ENCODE data around the gene SLC46A1. TPM values are rescaled to one million over a fixed set of nuclear protein-coding genes. Genes with fewer than 3 reads are reported as not detected.
A peak's percentile ranks its signal among the peaks of the same experiment; 100 is the strongest.

SLC46A1 gene
- total RNA-seq, 1 donor from 2014 or later, result 7.7 TPM

DNA sequence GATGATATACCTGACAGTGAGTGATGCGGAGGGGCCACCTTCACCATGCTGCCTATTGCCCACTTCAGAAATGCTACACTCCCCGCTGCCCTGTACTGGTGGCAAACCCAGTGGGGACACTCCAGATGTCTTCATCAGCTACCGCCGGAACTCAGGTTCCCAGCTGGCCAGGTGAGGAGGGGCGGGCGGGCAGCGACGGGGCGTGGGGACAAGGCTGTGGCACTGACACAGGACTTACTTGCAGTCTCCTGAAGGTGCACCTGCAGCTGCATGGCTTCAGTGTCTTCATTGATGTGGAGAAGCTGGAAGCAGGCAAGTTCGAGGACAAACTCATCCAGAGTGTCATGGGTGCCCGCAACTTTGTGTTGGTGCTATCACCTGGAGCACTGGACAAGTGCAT, 17.9 kb downstream of the SLC46A1 start:
- no peak for DNase-seq (ENCODE audit: missing footprints)
- intact Hi-C loops (cut with DNase I), result no loop called here
- ATAC-seq, result no peak

DNA sequence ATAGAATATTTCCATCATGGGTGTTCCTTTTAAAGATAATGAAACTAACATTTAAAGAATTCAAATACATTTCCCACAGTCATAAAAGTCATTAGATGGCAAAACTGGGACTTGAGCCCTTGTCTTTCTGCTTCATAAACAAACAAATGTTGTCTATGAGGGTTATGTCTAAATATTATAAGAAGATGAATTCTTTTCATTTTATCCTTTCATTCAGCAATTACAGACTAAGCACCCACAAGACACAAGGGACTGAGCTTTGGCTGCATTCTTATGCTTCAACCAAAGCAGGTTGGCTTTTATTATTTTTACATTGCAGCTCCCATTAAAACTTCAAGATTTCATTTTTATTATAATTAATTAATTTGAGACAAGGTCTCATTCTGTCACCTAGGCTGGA, 19.6 kb downstream of the SLC46A1 start:
- intact Hi-C loops (cut with DNase I), result no loop called here
- ATAC-seq, result no peak
- DNase-seq (ENCODE audit: missing footprints), result no peak

DNA sequence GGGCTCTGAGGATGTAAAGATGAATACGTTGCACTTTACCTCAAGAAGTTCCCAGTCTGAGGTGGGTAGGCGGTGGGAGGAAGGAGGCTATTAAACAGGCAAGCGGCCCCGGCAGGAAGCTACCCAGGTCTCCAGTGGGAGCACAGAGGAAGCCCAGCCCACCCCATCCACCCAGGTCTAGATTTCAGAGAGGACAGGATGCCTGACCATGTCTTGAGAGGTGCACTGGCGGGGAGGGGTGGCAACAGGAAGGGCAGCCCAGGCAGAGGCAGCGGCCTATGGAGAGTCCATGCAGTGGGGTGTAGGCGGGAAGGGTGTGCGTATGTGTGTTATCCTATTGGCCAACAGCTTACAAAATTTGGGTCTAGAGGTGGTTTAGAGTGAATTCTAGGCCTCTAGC, 20.6 kb downstream of the SLC46A1 start:
- no peak for ATAC-seq
- intact Hi-C loops (cut with DNase I), result no loop called here
- DNase-seq (ENCODE audit: missing footprints), result no peak

DNA sequence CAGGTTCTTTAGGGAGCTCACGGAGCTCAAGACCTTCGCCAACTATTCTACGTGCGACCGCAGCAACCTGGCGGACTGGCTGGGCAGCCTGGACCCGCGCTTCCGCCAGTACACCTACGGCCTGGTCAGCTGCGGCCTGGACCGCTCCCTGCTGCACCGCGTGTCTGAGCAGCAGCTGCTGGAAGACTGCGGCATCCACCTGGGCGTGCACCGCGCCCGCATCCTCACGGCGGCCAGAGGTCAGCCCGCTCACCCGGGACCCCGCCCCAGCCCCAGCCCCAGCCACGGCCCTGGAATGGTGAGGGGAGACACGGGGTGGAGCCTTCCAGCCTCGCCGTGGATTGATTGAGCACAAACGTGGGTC, 21.0 kb downstream of the SLC46A1 start:
- ATAC-seq (no peak), DNase-seq (ENCODE audit: missing footprints) (no peak)
- intact Hi-C loops (cut with DNase I), result no loop called here

DNA sequence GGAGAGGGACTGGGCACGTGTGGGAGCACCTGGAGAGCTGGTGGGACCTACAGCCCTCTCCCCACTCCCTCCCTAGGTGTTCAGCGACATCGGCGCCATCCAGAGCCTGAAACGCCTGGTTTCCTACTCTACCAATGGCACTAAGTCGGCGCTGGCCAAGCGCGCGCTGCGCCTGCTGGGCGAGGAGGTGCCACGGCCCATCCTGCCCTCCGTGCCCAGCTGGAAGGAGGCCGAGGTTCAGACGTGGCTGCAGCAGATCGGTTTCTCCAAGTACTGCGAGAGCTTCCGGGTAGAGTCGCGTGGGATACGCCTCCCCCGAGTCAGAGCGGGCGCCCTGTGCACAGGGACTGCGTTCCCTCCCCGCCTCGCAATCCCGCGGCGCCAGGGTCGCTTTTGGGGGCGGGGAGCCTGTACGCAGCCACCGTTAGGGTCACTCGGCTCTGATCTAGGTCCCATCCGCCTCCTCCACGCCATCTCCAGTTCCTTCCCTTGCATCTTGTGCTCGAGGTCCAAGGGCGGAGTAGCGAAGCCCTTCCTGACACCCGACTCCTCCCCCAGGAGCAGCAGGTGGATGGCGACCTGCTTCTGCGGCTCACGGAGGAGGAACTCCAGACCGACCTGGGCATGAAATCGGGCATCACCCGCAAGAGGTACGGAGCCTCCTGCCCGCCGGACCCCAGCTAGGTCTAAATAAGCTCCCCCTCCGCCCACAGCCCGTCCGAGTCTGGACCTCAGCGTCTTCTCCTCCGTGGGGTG, 21.6 kb downstream of the SLC46A1 start:
- intact Hi-C loops (cut with DNase I), result no loop called here
- ATAC-seq, result peak; percentile 78
- peak; percentile 77 for DNase-seq (ENCODE audit: missing footprints)

DNA sequence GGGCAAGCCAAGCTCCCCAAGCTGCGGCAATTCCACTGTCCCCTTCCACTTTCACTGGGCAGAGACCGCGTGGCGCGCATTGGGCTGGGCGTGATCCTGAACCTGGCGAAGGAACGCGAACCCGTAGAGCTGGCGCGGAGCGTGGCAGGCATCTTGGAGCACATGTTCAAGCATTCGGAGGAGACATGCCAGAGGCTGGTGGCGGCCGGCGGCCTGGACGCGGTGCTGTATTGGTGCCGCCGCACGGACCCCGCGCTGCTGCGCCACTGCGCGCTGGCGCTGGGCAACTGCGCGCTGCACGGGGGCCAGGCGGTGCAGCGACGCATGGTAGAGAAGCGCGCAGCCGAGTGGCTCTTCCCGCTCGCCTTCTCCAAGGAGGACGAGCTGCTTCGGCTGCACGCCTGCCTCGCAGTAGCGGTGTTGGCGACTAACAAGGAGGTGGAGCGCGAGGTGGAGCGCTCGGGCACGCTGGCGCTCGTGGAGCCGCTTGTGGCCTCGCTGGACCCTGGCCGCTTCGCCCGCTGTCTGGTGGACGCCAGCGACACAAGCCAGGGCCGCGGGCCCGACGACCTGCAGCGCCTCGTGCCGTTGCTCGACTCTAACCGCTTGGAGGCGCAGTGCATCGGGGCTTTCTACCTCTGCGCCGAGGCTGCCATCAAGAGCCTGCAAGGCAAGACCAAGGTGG, 24.7 kb downstream of the SLC46A1 start:
- intact Hi-C loops (cut with DNase I), result no loop called here
- DNase-seq (ENCODE audit: missing footprints) (no peak), ATAC-seq (no peak)

DNA sequence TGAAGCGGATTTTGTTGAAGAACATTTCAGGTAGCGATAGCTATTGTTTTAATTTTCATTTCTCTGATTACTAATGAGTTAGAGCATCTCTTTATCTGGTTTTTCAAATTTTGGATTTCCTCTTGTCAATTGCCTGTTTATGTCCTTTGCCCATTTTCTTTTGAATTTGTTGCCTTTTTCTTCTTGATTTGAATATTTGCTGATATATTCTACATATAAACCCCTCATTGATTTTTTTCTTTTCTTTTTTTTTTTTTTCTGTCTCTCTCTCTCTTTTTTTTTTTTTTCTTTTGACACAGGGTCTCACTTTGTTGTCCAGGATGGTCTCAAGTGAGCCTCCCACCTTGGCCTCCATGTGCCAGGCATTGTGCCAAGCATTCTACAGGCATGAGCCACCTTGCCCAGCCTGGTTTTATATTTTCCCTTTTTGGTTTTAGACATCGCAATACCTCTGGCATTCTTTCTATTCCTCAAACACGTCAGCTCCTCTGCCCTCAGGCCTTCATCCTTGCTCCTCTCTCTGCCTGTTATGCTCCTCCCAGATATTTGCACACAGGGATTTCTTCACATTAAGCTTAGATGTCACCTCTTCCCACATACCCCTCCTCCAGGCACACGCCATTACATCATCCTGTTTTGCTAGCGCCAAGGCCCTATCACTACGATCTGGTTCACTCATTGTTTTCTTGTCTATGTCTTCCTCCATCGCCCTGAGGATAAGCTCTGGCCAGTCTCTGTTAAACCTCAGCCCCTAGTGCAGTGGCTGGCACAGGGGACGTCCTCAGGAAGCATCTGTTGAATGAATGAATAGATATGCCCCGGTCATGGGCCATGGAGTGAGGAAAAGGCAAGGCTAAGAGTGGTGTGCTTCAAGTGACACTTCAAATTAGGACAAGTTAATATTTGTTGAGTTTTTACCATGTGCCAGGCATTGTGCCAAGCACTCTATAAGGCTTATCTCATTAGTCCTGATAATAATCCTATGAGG, 25.9 kb downstream of the SLC46A1 start:
- intact Hi-C loops (cut with DNase I), result no loop called here
- DNase-seq (ENCODE audit: missing footprints), result no peak
- no peak for ATAC-seq

DNA sequence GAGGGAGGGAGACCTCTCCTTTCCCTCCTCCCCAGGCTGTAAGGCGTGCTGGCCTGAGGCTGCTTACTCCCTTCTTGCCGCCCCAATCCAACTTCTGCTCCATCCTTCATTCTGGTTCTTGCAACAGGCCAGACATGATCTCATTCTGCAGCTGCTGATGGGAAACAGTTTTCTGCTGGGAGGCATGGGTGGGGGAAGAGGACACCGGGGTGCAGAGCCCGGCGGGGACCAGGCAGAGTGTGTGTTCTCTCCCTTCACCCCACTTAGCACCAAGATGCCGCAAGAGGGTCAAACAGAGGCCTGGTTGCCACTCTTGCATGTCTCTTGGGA, 33.1 kb downstream of the SLC46A1 start:
- intact Hi-C loops (cut with DNase I), result no loop called here
- ATAC-seq (no peak), DNase-seq (ENCODE audit: missing footprints) (no peak)

DNA sequence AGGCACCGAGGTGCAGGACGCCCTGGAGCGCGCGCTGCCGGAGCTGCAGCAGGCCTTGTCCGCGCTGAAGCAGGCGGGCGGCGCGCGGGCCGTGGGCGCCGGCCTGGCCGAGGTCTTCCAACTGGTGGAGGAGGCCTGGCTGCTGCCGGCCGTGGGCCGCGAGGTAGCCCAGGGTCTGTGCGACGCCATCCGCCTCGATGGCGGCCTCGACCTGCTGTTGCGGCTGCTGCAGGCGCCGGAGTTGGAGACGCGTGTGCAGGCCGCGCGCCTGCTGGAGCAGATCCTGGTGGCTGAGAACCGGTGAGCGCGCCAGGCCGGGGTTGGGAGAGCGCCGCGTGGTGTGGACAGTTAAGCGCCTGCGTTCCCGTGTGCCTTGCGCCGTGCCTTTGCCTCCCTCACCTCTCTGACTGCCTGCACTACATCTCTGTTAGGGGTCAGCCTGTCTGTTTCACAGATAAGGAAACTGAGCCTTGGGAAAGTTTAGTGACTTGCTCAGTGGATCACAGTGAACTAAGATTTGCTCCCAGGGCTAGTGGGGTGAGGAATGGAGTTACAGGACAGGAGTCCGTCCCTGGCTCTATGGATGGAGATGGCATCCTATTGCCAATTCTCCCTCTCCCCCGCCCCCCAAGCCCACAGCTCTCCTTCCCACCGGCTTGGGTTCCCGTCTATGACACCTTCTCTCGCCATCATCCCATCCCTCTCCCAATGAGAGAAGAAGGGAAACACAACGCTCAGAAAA, 33.6 kb downstream of the SLC46A1 start:
- DNase-seq (ENCODE audit: missing footprints) (no peak), ATAC-seq (no peak)
- intact Hi-C loops (cut with DNase I), result no loop called here

DNA sequence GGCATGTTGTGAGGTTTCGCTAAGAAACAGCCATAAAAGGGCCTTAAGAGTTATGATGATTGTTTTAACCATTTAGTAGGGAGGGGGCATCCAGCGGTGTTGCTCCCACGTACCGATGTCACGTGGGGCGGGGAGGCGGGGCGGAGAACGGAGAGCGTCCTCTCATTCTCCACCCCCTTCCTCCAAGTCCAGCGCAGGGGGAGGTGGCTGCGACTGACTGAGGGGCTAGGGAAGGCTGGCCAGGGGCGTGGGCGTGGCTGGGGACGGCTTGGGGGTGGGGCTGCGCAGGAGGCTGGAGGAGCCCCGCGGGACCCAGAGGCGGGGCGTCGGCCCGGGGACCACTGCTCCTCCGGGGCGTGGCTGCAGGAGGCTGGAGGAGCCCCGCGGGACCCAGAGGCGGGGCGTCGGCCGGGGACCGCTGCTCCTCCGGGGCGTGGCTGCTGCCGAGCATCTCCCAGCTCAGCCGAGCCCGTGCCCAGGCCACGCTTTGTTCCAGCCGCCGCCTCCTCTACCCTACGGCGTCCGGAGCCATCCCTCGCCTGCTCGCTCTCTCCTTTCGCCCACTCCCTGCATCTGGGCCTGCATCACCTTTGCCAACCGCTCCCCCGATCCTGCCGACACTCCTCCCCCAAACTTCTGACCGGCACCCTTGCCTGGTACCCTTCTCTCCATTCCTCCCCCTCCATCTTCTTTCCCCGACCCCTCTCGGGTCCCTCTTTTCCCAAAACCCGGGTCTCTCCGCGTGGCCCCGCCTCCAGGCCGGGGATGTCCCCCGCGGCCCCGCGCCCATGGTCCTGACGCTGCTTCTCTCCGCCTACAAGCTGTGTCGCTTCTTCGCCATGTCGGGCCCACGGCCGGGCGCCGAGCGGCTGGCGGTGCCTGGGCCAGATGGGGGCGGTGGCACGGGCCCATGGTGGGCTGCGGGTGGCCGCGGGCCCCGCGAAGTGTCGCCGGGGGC, 34.5 kb downstream of the SLC46A1 start, which contains the start of gene SARM1:
SARM1 (plus strand) TSS at position 450 of the 958 bp plus-strand sequence; CDS start at position 789, 339 bp downstream.
- DNase-seq (ENCODE audit: missing footprints) (peak; percentile 94), ATAC-seq (peak; percentile 89)
- intact Hi-C loops (cut with DNase I), result no loop called here

DNA sequence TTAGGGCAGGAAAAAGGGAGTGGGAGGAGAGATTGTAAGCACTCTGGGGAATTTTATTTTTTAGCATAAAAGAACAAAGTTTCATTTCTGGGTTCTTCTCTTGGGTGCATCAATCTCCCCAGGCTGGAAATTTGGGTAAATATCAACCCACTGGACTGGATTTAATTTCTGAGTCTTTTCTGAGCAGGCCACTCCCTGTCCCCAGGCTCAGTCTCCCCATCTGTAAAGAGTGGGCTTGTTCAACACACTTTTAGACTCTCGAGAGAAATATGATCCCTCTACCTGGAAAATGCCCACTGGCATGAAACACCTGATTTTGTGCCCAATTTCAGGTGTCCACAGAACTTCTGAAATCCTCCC, 35.3 kb downstream of the SLC46A1 start:
- DNase-seq (ENCODE audit: missing footprints), result no peak
- ATAC-seq, result no peak
- intact Hi-C loops (cut with DNase I), result no loop called here

DNA sequence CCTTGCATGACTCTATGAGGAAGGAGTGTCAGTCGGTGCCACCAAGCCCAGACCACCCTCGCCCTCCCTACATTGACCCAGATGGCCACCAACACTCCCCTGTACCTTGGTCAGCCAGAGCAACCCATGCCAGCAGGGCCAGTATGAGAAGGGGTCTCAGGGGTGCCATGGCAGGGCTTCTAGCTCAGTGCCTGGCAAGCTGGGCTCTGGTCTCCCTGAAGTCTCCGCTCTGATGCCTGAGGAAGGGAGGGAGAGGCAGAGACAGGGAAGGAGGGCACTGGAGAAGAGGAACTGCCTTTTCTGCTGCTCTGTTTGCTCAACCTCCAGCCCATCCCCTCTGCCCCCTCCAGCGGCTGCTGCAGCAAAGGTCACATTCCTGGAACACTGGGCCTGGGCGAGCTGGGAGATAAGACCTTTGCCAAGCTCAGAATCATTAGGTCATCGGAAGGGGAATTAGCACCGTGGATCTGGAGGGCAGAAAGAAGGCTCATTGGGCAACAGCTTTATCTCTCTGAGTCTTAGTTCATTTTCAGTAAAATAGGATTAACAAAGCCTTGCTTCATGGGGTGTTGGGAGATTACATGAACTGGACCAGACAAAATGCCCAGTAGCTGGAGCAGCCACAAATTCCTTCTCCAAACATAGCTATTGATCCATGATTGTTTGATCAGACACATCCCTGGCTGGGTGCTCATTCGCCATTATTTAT, 35.8 kb downstream of the SLC46A1 start, which contains the start of gene VTN:
VTN (minus strand) TSS at position 273 of the 709 bp plus-strand sequence; CDS start at position 169, 104 bp downstream.
- peak; percentile 48 for ATAC-seq
- intact Hi-C loops (cut with DNase I), result no loop called here
- DNase-seq (ENCODE audit: missing footprints), result no peak

DNA sequence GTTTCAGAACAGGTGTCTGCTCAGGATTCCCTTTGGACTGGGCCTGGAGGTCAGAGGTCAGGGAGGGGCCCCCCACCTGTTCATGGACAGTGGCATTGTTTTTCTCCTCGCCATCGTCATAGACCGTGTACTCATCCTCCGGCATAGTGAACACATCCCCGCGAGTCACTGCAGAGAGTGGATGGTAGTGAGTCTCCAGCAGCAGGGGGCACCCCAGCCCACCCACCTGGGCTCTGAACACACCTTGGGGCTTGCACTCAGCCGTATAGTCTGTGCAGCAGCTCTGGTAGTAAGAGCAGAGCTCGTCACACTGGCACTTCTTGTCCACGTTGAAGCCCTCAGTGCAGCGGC, 36.4 kb downstream of the SLC46A1 start:
- intact Hi-C loops (cut with DNase I), result no loop called here
- ATAC-seq, result no peak
- DNase-seq (ENCODE audit: missing footprints), result no peak

DNA sequence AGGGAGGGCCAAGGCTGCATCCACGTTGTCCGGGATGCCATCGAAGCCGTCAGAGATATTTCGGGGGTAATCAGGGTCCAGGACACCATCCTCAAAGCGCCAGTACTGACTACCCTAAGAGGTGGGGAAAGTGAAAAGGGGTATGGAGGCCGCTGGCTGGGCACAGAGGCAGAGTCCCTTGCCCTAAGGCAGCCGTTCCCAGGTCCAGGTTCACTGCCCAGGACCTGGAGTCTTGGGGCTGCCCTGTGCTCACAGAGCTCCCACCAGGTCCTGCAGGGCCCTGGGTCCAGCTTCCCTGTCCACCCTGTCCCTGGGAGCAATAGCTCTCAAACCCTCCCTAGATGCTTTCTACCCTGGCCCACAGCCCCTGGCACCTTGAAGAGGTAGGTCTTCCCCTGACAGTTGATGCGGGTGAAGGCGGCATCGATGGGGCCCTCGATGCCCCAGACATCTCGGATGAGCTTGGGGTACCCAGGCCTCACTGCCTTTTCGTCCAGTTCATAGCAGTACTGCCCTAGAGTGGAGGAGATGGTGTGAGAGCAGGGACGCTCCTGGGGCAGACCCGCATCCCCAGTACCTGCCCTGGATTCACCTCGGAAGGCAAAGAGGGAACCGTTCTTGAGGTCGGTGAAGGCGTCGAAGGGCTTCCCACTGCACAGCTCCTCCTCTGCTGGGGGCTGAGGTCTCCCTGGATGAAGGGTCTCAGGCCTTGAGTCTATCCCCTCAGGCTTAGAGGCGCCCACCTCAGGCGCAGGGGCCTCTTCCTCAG, 36.9 kb downstream of the SLC46A1 start:
- ATAC-seq (no peak), DNase-seq (ENCODE audit: missing footprints) (no peak)
- intact Hi-C loops (cut with DNase I), result no loop called here

DNA sequence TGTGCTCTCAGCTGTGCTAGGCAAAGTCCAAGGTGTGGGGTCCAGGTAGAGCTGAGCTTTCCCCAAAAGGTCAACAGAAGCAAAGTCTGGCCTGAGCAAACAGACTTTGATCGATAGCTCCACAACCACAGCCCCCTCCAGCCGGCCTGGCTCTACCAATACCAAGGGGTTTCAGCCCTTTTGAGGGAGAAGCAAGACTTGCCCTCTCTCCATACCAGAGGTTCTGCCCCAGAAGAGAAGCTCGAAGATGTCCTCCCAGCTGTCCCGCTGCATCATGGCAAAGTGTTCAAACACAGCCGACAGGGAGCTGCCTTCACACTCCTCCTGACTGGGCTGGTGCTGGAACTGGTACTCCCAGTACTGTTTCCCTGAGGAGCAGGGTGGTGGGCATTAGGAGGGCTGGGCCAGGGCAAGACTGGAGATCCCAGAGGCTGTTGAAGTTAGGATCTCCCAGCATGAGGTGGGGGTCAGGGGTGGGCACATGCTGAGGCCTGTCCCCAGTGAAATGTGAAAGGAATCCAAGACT, 37.6 kb downstream of the SLC46A1 start:
- ATAC-seq (no peak), DNase-seq (ENCODE audit: missing footprints) (no peak)
- intact Hi-C loops (cut with DNase I), result no loop called here

DNA sequence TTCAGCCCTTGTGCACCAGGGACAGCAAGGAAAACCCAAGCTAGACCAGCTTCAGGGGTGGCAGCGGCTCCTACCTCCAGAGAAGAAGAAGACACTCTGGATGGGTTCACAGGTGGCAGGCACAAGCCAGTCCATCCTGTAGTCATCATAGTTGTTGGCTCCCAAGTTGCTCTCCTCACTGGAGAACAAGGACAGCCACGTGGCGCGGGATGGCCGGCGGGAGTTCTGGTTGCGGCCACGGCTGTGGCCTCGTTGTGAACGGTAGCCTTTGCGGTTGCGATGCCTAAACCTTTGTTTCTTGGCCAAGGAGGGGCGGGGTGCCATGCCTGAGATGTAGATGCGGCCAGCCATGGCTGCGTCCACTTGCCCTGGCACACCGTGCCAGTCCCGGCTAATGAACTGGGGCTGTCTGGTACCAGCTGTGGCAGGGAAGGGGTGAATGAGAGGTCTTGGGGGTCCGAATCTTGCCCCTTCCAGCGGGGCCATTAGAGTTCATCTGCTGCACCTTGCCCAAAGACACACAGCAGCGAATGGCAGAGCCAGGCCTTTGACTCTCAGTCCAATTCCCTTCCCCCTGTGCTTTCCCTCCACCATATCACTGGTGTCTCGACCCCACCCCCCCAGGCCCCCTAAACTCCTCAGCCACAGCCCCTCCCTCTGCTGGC, 38.2 kb downstream of the SLC46A1 start:
- no peak for ATAC-seq
- DNase-seq (ENCODE audit: missing footprints), result no peak
- intact Hi-C loops (cut with DNase I), result no loop called here
